Measurements from ENCODE around the gene OR5C1. TPM values are rescaled to one million over a fixed set of nuclear protein-coding genes. Genes with fewer than 3 reads are reported as not detected.

Gene OR5C1
- total RNA-seq, 1 experiment from 2014 or later = not detected

DNA sequence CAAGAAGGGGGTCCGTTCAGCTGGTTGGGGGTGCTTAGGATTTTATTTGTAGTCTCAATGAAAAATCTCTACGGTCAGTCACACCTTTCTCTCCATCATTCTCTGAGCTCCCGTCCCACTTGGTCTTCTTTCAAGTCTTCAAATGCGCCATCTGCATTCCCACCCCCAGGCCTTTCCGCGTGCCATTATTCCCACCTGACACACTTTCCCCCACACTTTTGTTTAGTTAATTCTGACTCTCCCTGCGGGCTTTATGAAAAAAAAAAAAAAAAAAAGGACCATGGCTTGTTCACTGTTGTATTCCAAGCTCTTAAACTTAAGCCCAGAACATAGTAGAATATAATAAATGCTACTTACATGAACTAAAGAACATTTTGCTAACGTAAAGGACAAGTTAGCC, 11.7 kb upstream of the OR5C1 start:
- no peak for DNase-seq

More for the DNA sequence above, 11.7 kb upstream of the OR5C1 start:
- no peak for TF ChIP-seq CTCF (conservative IDR thresholded peaks at IDR 0.05)
- Histone ChIP-seq H3K56ac (ENCODE audit: insufficient read length, low read depth, low read length) (no peak overlapping the region), H2AK5ac (ENCODE audit: insufficient read length, low read length) (no peak overlapping the region), H4K5ac (ENCODE audit: insufficient read length, low read depth, low read length) (no peak overlapping the region), H3K18ac (ENCODE audit: insufficient read length, low read depth, low read length) (no peak overlapping the region), H2BK5ac (ENCODE audit: insufficient read length, low read length) (no peak overlapping the region), H3K27ac (ENCODE audit: insufficient read length, low read depth, low read length) (no peak overlapping the region), H2AFZ (ENCODE audit: low read length) (no peak overlapping the region), H3K4ac (ENCODE audit: low read depth, low read length) (no peak overlapping the region), H2BK120ac (ENCODE audit: low read depth, low read length, poor library complexity, severe bottlenecking) (no peak overlapping the region), H3K9me3 (ENCODE audit: control insufficient read depth, low read depth, low read length) (peaks cover 27% of the 10 kb centered on the region), H2BK15ac (ENCODE audit: low read depth, low read length) (no peak overlapping the region), H3K23me2 (ENCODE audit: insufficient read length, low read depth, low read length, poor library complexity, severe bottlenecking) (no peaks in the 10 kb centered on the region), H3K23ac (ENCODE audit: insufficient read length, low read depth, low read length) (no peak overlapping the region), H3K14ac (ENCODE audit: insufficient read depth, low read length) (no peak overlapping the region), H4K8ac (replicated peaks; ENCODE audit: insufficient read length, low read depth, low read length) (no peak overlapping the region), H2BK12ac (ENCODE audit: insufficient read length, low read depth, low read length) (no peak overlapping the region), H3K79me2 (ENCODE audit: insufficient read depth, low read length) (no peaks in the 10 kb centered on the region), H4K20me1 (ENCODE audit: control insufficient read depth, insufficient read depth, insufficient read length) (no peaks in the 10 kb centered on the region), H3K4me2 (ENCODE audit: insufficient read depth, insufficient read length, low read length) (no peak overlapping the region), H3K27me3 (ENCODE audit: insufficient read depth, low read length) (no peaks in the 10 kb centered on the region), H3K9ac (ENCODE audit: extremely low read depth, insufficient read length, low read length) (no peak overlapping the region), H3K79me1 (ENCODE audit: insufficient read depth, low read depth, low read length, poor library complexity, severe bottlenecking) (no peaks in the 10 kb centered on the region), H4K91ac (ENCODE audit: insufficient read length, low read depth, low read length) (no peak overlapping the region), H3K4me1 (ENCODE audit: insufficient read depth, low read length) (no peaks in the 10 kb centered on the region), H2BK20ac (ENCODE audit: low read depth, low read length, poor library complexity, severe bottlenecking) (no peak overlapping the region), H3T11ph (ENCODE audit: low read length) (no peak overlapping the region)
- WGBS (ENCODE audit: extremely low coverage, insufficient read length, low lambda C conversion rate) = no CpG with 5 or more reads among the region's 8 CpGs
- Mint-ChIP-seq H3K36me3 (ENCODE audit: insufficient read depth in 1 of 3, low read depth in 3 of 3) (peaks cover 0 to 10% (median 0%) of the 10 kb centered on the region in 3 experiments; a peak in 2 of 7 replicates), H3K27me3 (ENCODE audit: low read depth) (no peaks in the 10 kb centered on the region; the same call in 1 of the 2 replicates), H3K4me1 (no peaks in the 10 kb centered on the region), H3K27ac (no peak overlapping the region), H3K4me3 (peak overlapping the region in 1 of 2 experiments; percentile 53; a peak in 1 of 5 replicates), H3K9me3 (peaks cover 62 to 86% of the 10 kb centered on the region in 2 experiments)

Data from H9 (cell line).